Heart left ventricle (tissue), 16 donors: ENCODE measurements around the gene CFLAR. TPM values are rescaled to one million over a fixed set of nuclear protein-coding genes. Genes with fewer than 3 reads are reported as not detected.

Experiments
- ATAC-seq, 4 donors: fragments of 200-7000 bp; cut with Tn5 transposase; one replicate each; pipeline ENCODE4 v1.9.1; 2020 to 2022; ENCODE audit warnings: moderate library complexity in 4 of 4, mild to moderate bottlenecking in 3 of 4, moderate number of reproducible peaks in 1 of 4
- DNase-seq, 5 donors: peaks; one replicate each; pipeline ENCODE4 v3.0.0-alpha.2; 2020
- H3K27ac ChIP-seq, 12 donors: fragments of 200-600 bp; sonication (generic) in 4 of 12; one replicate each; pipeline versions ENCODE4 v1.5.0 to v1.8.0; 2016 to 2022; ENCODE audit warnings: mild to moderate bottlenecking in 2 of 12
- H3K27me3 ChIP-seq, 9 donors: fragments of 200-600 bp; sonication (generic) in 2 of 9; one replicate each; pipeline versions ENCODE4 v1.5.1 to v1.8.0; 2016 to 2022; ENCODE audit warnings: mild to moderate bottlenecking in 3 of 9
- H3K36me3 ChIP-seq, 9 donors: fragments of 200-600 bp; sonication (generic) in 2 of 9; one replicate each; pipeline versions ENCODE4 v1.5.0 to v1.8.0; 2018 to 2022; ENCODE audit warnings: mild to moderate bottlenecking in 2 of 9
- H3K4me1 ChIP-seq, 12 donors: fragments of 200-600 bp; sonication (generic) in 4 of 12; one replicate each; pipeline versions ENCODE4 v1.5.0 to v1.8.0; 2016 to 2022; ENCODE audit warnings: mild to moderate bottlenecking in 3 of 12
- H3K4me3 ChIP-seq, 12 donors: fragments of 200-600 bp; sonication (generic) in 4 of 12; one replicate each; pipeline versions ENCODE4 v1.5.0 to v1.8.0; 2017 to 2022; ENCODE audit warnings: mild to moderate bottlenecking in 9 of 12, moderate library complexity in 4 of 12
- H3K9me3 ChIP-seq, 12 donors: fragments of 200-600 bp; sonication (generic) in 4 of 12; one replicate each; pipeline versions ENCODE4 v1.5.0 to v1.8.0; 2016 to 2022; ENCODE audit warnings: mild to moderate bottlenecking in 1 of 12
- CTCF ChIP-seq, 12 donors: fragments of 200-600 bp; sonication (generic) in 4 of 12; IDR thresholded peaks; one replicate each; pipeline versions ENCODE4 v1.5.0 to v1.8.0; 2018 to 2022; ENCODE audit warnings: antibody characterized with exemption in 12 of 12, mild to moderate bottlenecking in 5 of 12
- POLR2A ChIP-seq, 2 donors: fragments of 450-650 bp; IDR thresholded peaks; one replicate each; pipeline ENCODE4 v1.6.1; 2017; ENCODE audit warnings: antibody characterized with exemption in 2 of 2, mild to moderate bottlenecking in 2 of 2, moderate library complexity in 2 of 2
- WGBS, 4 donors: extraction: QIAGEN DNeasy Blood & Tissue Kit in 2 of 4; methylation state at CpG; one replicate each; pipeline versions ENCODE4 v1.1.5 to v1.1.7; 2013 to 2018; 5-methylcytosine and 5-hydroxymethylcytosine counted together
- intact Hi-C, 10 donors: fragments of 100-400 bp; cut with DNase I; formaldehyde crosslinking; loops; one replicate each; pipeline versions ENCODE4 v1.11.1 to v1.14.2; 2022
- polyA plus RNA-seq, 2 donors: library from polyadenylated mRNA; stranded (reverse); fragments of 200-250 nt; gene quantifications; one replicate each; pipeline ENCODE4 v1.2.3, GENCODE V29; 2013
- total RNA-seq, 9 donors: library from RNA; depleted of rRNA in 2 of 9; stranded (reverse); fragments of >200 nt in 2 of 9; fragmentation: NEBNext Ultra II Directional in 3 of 9; extraction: Animal tissue kit (Norgen Biotek cat#: 25700) in 3 of 9; gene quantifications; one replicate each; pipeline versions ENCODE4 v1.1.0 to v1.2.4, GENCODE V29; 2016 to 2023
- donor health status: ischemic (EF 13 %, LVEDD 7.1; RV severe dilation, severe dysfunction).
- donor health status: healthy with polysubstance abuse.
- donor health status: DM: no; HTN: yes; CAD: no.
- donor health status: DM: no; HTN: no; CAD: no.
- donor health status: ischemic (EF 25% LVEDD 6.9; RV normal size, moderate dysfunction).
- donor health status: ischemic (EF 25% LVEDD 5.7; RV mildly dilated, moderate dysfunction).
- donor health status: healthy.
- donor health status: DM: yes; HTN: yes; CAD: no.
- donor health status: ischemic (EF 35%, LVEDD 5.7; RV mildly dilated, moderate dysfunction).
- donor health status: nonischemic (EF 11% LVEDD 7.7; RV severe dilation, severe dysfunction).
- donor health status: DM: yes; HTN: yes; CAD: no.
- donor health status: PGD.
- donor health status: ischemic (EF 29% LVEDD 5.4; RV normal size, mild dysfunction).
- donor health status: nonischemic (EF 23%, LVEDD 6.1; RV moderate dilation, normal function).

CFLAR gene
- total and polyA plus RNA-seq, 11 donors, result 120 to 279 (median 214) TPM

DNA sequence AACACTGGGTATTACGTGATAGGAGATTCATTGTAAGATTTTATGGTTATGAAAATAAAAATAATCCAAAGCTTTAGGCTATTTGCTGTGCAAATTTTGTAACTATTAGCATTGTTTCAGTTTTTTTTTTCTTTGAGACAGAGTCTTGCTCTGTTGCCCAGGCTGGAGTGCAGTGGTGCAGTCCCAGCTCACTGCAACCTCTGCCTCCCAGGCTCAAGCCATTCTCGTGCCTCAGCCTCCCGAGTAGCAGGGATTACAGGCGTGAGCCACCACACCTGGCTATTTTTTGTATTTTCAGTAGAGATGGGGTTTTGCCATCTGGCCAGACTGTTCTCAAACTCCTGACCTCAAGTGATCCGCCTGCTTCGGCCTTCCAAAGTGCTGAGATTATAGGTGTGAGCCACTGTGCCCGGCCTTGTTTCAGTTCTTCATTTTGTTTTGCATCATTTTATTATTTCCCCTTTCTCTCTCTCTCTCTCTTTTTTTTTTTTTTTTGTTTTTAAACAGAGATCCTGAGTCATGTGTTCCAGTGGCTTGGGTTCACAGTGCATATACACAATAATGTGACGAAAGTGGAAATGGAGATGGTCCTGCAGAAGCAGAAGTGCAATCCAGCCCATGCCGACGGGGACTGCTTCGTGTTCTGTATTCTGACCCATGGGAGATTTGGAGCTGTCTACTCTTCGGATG lies 92.7 kb downstream of the CFLAR start:
- WGBS, 4 donors, result 88 to 94% (median 94%) methylated on average over 12 of the region's 12 CpGs
- Histone ChIP-seq H3K27me3 (no peaks in the 10 kb centered on the region), H3K27ac (peak overlapping the region in 4 of 12 donors; percentile 2 to 72 (median 24)), H3K4me3 (no peak overlapping the region), H3K36me3 (peaks cover 0 to 51% (median 27%) of the 10 kb centered on the region in 9 donors), H3K4me1 (peaks cover 0 to 6% (median 0%) of the 10 kb centered on the region in 12 donors), H3K9me3 (no peaks in the 10 kb centered on the region)
- intact Hi-C loops, result no loop called here
- DNase-seq, result peak in 3 of 5 donors; percentile 34 to 53 (median 35)
- TF ChIP-seq POLR2A (IDR thresholded peaks at IDR 0.05) (no peak), CTCF (IDR thresholded peaks at IDR 0.05) (no peak)
- ATAC-seq, result peak; percentile 45 to 83 (median 62)

DNA sequence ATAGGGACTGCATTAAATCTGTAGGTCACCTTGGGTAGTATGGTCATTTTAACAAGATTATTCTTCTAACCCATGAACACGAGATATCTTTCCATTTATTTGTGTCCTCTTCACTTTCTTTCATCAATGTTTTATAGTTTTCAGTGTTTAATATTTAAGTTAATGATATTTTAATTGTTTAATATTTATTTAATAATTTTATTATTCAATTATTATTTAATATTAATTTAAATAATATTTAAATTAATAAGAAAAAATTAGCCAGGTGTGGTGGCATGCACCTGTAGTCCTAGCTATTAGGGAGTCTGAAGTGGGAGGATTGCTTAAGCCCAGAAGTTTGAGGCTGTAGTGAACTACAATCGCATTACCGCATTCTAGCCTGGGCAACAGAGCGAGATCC lies 100.0 kb downstream of the CFLAR start:
- Histone ChIP-seq H3K4me1 (peaks cover 2 to 30% (median 22%) of the 10 kb centered on the region in 12 donors), H3K27me3 (no peaks in the 10 kb centered on the region), H3K27ac (no peak overlapping the region), H3K4me3 (no peak overlapping the region), H3K36me3 (peaks cover 0 to 38% (median 22%) of the 10 kb centered on the region in 9 donors), H3K9me3 (no peaks in the 10 kb centered on the region)
- TF ChIP-seq CTCF (IDR thresholded peaks at IDR 0.05) (no peak), POLR2A (IDR thresholded peaks at IDR 0.05) (no peak)
- WGBS, 4 donors, result 94 to 97% (median 97%) methylated on average over 4 of the region's 4 CpGs
- intact Hi-C loops, result no loop called here
- no peak for DNase-seq
- ATAC-seq, result no peak

DNA sequence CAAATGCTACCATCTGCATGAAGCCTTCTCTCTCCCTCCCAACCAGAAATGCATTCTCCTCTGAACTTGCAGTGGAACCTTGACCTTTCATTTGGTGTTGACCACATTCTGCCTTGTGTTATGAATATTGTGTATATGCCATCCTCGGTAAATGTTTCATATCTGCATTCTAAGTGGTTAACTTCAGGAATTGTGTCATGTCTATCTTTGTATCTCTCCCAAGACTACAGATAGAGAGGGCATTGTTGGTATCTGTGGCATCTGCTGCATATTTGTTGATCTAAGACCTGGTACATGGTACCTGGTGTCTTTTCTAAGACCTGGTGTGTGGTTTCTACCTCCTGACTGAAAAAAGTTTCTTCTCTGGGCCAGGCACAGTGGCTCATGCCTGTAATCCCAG lies 101.0 kb downstream of the CFLAR start:
- H3K4me3 ChIP-seq, result no peak overlapping the region
- peaks cover 2 to 32% (median 23%) of the 10 kb centered on the region in 12 donors for H3K4me1 ChIP-seq
- TF ChIP-seq POLR2A (IDR thresholded peaks at IDR 0.05) (no peak), CTCF (IDR thresholded peaks at IDR 0.05) (no peak)
- H3K27ac ChIP-seq, result no peak overlapping the region
- no peaks in the 10 kb centered on the region for H3K27me3 ChIP-seq
- ATAC-seq (no peak), DNase-seq (no peak)
- WGBS, 4 donors, result 82 to 100% (median 85%) methylated on average over 1 of the region's 1 CpG
- H3K36me3 ChIP-seq, result peaks cover 0 to 33% (median 19%) of the 10 kb centered on the region in 9 donors
- intact Hi-C loops, result no loop called here
- no peaks in the 10 kb centered on the region for H3K9me3 ChIP-seq

- Histone ChIP-seq H3K27ac (peak overlapping the region in 6 of 12 donors; percentile 22 to 84 (median 42)), H3K27me3 (no peaks in the 10 kb centered on the region), H3K36me3 (peaks cover 0 to 33% (median 19%) of the 10 kb centered on the region in 9 donors), H3K9me3 (no peaks in the 10 kb centered on the region), H3K4me1 (peaks cover 2 to 33% (median 24%) of the 10 kb centered on the region in 12 donors), H3K4me3 (no peak overlapping the region)
- WGBS, 4 donors, result 73 to 87% (median 83%) methylated on average over 6 of the region's 6 CpGs
- no peak for TF ChIP-seq CTCF (IDR thresholded peaks at IDR 0.05)
- no peak for TF ChIP-seq POLR2A (IDR thresholded peaks at IDR 0.05)
- ATAC-seq, result peak in 3 of 4 donors; percentile 59 to 75 (median 74)
- no peak for DNase-seq
- intact Hi-C loops, result no loop called here
Measured at GRCh38 chr2:201218780-201219179, 102.8 kb downstream of the CFLAR start.
